KG1 (cell line): ENCODE measurements around the gene PDE4D.

Experiments used
- DNase-seq: peaks from one replicate; lab custom pipeline; 2025; lab: John Stamatoyannopoulos, UW

The PDE4D gene

DNA sequence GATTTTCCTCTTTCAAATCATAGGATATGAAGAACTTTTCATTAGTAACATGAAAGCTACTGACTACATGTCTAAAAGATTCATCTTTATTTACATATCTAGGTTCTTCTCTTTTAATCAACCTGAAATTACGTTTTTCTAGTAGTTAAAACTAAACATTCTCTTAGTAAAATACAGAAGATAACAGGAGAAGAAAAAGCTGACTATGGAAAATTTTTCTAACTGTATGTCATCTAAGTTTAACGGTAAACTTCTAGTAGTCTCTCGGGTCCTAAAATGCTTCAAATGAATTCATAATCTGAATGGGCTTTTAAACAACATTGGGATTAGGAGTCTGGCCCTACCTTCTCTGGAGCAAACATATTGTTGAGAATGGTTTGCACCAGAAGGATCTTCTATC lies 151.9 kb downstream of the PDE4D start:
- no peak for DNase-seq

DNA sequence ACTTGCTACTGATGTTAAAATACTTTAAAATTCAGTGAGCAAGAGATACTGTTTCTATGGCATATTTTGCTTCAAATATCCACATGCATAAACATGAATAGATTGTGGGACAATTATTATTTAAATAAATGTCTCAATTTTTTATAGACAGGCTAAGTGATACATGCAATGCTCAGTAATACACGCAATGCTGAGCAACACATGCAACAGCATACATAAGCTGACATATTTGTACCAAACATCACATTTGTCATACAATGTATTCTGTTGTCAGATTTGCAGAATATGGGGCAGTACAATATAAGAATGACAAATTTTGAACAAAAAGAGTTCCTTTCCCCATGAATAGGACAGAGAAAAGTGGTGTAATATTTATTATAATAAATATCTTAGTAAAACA lies 155.5 kb downstream of the PDE4D start:
- DNase-seq = no peak

DNA sequence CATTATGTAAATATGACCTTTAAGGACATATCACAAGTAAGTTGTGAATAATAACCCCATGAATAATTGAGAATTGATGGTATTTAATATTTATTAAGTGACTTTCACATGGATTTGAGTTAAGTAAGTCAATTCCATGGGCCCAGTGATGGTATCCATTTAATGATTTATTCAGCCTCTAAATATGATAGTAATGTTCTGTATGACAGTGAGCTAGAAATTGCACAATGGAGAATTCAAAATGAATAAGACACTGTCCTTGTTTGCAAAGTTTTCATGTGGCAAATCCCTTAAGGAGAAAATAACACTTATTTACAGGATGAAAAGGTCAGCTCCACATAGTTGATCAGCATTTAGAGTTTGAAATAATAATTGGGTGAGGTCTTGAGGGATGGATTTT lies 160.7 kb downstream of the PDE4D start:
- no peak for DNase-seq

DNA sequence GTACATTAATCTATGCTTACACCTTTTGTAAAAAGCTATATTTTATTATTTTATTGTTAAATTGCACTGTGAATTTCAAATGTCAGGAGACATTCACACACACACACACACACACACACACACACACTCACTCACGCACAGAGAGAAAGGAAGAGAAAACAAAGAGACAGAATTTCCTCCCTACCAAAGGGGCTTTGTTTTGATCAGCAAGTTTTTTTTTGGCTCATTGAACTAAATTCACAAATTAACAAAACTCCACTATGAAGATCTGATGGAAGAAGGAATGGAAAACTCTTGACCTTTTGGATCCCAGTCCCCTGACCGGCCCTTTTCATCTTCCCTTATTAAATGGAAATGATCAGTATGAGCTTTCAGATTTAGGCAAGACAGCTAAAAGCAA lies 161.2 kb downstream of the PDE4D start:
- no peak for DNase-seq

DNA sequence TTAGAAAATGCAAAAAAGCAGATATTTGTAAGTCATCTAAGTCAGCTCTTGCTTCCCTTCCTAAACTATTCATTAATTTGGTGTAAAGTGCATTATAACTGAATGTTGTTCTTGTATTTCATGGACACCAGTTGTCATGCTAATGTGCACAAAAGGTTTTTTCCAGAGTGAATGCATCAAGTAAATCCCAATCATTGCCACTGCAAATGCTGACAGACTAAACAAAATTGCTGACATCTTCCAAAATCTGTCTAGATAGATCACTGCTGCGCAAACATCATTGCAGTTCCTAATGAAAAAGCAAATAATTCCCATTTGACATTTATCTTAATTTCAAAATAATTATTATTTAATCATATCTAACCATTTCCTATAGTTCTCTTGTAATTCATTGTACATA lies 161.7 kb downstream of the PDE4D start:
- DNase-seq = no peak

DNA sequence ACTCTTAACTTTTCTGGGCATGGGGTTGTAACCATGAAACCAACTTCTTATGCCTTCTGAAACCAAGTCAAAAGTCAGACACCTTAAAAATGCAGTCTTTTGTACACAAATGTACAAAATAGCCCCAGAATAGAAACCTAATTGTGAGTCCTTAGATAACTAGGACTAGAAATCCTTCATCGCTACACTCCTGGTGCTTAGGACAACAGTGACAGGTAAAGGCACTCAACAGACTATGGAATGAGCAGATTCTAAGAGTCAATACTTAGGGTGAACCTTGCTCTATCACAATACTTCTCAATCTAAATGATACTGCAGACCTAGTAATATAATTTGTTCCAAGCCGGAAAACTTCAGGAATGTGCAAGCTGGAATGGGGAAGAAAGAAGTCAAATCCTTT lies 163.7 kb downstream of the PDE4D start:
- no peak for DNase-seq

DNA sequence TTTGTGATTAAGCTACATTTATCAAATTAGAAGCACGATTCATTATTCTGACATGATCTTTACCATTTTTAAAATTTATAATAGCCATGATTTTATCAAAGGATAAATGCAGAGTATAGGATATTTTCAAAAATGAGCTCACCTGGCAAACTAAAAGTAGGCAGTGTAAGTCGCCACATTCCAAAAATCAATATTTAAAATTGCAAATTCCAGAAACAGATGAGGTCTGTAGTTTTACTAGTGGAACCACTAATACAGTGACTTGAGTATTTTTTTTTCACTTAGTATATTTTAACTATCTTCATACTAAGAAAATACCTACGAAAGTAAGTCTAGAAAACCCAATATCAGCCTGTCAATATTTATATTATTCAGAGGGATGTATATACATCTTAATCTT lies 164.2 kb downstream of the PDE4D start:
- DNase-seq = no peak

DNA sequence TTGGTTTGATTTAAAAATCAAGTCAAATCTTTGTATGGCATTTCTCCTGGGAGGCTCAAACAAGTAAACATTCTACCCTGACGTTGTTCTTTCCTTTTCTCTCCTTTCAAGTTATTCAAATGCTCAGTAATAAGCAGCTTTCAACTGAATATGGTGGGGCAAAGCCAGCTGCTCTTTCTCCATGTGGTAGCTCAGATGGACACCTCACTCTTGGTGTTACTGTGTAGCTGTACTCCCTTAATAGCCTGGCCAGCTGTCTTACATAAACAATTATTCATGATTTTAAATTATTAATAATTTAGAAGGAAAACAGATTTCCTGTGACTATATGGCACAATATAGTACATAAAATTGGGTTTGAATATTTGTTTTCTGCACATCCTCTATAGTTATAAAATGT lies 165.2 kb downstream of the PDE4D start:
- no peak for DNase-seq

DNA sequence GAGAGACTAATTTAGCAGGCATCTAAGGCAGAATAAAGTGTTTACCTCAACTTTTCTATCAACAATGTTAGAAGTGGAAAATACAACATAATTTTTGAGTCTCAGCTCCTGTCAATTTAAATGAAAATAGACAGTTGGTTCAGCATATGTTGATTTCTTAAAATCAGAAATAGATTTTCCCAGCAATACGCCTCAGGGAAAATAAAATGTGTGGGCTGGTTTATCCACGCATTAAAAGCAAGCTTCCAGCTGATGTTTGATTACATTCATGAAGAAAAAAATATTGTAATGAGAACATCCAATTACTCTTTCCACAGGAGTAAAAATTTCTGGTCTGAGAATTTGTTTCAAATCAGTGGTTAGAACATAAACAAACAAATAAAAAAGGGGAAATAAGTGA lies 166.3 kb downstream of the PDE4D start:
- no peak for DNase-seq

DNA sequence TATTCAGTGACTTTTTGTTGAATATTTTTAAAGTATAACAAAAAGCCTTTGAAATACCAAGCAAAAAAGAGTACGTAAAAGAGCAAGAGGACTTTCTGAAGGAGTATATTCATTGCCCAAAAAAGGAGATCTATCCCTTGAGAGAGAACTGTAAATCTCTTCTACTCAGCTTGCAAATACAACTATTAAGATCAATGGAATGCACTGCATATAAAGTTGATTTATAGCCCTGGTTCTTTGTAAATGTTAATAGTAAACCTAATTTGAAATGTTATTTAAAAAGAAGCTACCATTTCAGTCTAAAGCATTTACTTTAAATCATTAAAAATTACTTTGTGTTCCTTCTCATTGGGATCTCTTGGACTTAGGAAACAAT lies 168.1 kb downstream of the PDE4D start:
- no peak for DNase-seq

DNA sequence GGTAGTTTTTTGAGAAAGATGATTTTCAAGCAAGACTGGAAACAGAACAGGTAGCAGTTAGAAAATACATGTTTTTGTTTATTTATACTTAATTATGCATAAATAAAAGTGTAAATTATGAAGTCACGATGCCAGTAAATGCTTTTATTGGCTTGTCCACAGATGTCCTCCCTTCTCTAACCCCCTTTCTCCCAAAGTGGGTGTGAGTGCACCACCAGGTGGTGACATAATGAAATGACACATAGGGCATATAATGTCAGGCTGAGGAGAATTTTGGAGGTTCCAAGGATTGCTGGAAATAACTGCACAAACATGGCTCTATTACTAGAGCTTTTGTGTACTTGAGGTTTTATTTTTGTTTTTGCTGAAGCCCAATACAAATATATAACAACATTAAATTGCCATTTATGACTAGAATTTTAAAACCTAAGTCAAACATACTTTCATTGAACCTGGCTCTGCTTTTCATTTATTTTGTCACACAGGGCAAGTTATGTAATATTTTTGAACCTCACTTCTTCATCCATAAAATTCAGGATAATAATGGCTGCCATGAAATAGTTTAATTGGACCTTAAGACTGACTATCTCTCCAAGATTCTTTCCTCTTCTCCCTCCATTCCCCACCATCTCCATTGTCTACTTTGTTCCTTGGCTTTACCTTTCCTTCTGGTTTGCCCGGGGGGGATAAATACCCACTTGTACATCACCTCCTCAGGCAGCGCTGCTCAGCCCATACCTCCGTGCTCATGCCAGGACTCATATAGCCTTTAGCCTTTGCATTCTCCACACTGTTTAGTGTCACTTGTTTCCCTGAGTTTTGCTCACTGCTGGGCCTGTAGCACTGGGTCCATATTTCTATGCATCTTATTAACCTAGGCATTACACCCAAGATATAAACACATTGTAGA lies 168.8 kb downstream of the PDE4D start:
- no peak for DNase-seq

DNA sequence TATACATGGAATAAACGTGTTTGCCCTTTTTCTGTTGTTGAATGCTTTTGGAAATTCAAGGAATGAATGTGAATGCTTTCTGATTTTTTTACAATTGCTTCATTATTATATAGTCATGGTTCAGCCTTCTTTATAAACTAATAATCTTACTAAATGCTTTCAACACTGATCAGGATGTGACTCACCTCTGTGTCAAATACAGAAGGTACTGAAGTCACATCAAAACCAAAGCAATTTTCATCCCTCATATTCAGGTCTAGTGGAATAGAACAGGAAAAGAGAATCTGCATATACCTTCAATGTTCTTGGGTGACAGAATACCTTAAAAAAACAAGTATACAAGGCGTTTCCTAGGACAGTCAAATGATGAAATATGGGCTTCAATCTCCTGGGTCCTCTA lies 170.7 kb downstream of the PDE4D start:
- no peak for DNase-seq

DNA sequence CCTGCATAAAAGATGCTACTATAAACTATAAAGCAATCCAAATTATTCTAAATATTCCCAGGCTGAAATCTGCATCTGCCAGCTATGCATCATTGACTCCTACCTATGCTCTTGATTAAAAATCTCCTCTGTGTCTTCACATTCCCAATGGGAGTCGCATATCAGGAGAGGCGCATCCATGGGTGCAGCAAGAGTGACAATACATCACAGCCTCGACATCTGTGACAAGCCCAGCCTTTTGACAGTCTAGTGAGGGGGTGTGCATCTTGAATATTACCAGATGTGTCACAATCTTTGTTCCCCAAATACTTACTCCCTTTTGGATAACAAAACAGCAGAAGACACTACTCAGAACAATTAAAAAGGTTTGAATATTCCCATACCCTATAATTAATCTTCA lies 171.8 kb downstream of the PDE4D start:
- DNase-seq = no peak

DNA sequence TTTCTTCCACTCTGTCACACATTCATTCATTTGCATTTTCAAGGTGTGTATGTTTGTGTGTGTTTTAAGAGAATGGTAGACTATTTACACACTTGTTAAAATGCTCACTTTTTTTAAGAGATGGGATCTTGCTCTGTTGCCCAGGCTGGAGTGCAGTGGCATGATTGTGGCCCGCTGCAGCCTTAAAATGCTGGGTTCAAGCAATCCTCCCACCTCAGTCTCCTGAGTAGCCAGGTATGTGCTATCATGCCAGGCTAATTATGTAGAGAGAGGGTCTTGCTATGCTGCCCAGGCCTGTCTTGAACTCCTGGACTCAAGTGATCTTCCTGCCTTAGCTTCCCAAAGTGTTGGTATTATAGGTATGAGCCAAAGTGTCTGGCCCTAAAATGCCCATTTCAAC lies 173.5 kb downstream of the PDE4D start:
- no peak for DNase-seq

DNA sequence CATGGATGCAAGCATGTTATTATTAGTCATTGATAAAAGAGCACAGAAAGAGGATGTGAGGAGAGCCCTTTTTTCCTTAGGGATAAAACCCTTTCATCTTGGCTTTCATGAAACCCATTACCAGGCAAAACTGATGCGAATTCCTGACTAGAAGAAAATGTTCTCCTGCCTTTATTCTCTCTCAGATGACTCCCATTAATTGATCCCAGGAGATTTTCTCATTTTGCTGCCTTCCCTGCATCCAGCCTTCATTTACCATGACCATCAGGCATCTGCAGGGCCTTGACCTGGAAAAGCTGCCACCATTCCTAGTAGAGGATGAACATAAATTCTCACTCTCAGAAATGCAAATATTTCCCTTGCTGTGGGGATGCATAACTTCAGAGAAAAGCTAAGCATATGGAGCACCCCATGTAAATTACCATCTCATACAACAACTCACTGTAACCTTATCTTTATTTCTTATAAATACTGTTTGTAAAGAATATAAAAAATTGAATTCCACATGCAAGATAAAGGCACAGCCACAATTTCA lies 176.5 kb downstream of the PDE4D start:
- no peak for DNase-seq

DNA sequence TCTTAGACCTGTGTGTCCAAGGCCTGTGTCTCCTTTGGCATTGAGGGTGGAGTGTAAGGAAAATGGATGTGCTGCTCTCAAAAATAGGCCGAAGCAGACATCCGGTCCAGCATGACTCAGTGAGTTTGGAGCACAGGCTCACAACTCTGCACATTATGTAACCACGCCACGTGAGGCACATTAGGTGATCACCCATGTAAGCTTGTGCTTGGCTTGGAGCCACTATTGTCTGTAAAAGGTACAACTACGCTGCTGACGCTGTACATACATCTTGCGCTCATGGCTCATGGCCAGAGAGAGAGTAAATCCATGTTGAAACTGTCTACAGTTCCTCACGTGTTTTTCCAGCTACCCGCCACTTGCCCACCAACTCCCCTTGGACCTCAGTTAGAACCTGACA lies 177.5 kb downstream of the PDE4D start:
- DNase-seq = no peak

DNA sequence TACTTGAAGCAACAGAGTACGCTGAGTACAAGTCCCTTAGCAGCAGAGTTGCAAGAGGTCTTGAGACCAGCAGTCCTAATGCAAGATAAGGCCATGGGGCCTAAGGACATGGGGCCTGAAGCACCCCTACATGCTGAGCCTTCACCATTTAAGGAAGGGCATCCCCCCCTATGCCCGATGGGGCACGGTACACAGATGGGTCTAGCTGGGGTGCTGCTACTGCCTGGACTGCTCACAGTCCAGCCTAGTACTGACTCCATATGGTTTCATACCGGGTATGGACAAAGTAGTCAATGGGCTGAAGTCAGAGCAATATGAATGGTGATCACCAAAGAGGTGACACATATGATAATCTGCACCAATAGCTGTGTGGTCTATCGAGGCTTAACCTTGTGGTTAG lies 178.3 kb downstream of the PDE4D start:
- DNase-seq = no peak

DNA sequence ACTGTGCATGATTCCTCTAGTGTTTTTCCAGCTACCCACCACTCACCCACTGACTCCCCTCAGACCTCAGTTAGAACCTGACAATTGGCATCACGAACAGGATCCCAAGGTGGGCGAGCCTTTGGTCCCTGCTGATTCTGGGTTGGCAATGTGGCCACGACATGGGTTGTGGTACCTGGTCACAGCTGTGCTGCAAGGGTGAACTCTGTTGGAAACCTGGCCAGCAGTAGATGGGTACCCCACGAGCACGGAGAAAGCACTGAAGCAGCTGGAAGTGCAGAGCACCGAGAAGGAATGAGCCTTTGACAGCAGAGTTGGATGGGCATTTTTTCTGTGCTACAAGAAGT lies 180.1 kb downstream of the PDE4D start:
- no peak for DNase-seq

DNA sequence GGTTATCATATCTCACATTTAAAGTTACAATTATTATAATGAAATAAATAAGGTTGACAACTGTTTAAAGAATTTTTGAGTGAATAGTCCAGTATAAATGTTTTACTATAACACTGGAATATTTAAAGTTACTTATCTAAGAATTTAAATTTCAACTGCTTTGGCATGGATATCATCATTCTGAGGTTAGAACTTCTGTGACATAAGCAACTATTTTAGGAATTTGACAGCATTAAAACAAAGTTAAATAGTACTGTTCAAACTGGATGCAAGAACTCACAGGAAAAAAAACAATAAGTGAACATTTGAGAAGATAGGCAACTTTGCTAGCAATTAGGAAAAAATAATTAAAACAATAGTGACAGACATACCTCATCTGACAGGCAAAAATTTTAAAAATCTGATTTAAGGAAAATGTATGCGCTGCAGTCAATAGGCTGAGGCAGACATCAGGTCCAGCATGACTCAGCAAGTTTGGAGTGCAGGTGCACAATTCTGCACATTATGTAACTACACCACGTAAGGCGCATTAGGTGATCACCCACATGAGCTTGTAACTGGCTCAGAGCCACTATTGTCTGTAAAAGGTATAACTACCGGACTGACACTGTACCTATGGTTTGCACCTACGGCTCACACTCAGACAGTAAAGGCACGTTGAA lies 180.6 kb downstream of the PDE4D start:
- no peak for DNase-seq

DNA sequence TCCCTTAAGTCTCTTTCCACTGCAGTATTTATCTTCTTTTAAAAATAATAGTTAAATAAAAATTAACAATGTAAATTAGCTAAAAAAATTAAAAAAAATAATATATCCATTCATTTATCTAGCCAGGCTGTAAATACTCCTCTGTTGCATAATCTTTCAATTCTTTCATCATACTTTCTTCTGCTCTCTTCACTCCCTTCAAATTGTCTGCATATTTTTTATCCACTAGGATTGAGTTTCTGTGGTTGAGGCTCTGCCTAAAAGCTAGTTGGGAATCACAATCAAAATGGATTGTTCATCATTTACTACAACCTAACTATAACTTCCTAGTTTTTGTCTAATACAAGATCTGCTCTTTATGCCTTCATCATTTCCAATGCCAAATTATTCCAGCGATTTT lies 182.2 kb downstream of the PDE4D start:
- DNase-seq = no peak

DNA sequence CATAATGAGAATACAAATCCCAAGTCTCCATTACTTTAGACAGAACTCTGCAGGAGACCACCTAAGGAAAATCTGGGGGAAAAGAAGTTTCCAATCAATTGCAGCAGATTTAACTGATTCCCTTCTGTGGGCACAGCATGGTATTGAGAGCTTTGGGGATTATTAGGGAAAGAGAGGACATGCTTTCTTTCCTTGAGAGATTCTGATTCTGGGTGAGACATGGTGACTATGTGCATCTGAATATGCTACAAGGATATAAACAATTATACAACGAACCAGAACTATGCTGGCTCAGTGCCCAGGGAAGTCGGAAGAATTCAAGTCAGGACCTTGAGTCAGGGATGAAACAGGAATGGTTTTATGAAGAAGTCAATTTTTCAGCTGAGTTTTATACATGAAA lies 183.7 kb downstream of the PDE4D start:
- DNase-seq = no peak

DNA sequence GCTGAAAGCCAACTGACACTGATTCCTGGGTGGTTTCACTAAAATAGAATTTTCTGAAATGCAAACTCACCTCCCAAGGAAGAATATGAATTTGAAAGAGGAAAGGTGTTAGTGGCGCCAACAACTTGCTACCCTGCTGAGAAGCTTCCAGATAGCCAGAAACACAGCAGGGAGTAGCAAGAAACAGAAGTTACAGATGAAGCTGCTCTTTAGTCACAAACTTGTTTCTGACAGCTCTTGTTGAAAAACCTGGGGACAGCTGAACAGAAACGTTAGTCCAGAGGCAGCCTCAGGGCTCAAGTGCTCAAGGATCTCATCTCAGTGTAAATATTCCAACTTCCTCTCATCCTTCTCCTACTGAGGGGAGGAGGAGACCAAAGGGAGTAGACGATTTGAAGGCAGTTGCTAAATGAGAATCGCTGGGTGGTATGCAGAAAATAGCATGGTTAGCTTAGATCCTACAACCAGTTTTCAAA lies 184.1 kb downstream of the PDE4D start:
- no peak for DNase-seq

DNA sequence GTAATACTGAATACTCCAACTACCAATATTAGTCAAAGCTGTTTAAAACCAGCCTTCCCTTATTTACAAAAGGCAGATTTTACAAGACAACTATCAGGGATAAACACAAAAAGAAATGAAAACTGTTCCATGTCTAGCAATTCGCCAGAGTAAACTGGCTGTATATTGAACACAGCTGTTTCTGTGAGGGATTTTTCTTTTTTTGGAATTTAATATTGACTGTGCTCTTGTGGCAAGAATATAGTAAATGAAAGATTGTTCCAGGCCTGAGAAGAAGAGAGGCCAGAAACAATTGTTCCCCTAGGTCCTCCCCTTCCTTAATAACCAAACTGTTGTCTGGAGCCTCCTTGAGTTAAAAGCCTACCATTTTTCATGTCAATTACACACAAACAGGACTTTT lies 188.6 kb downstream of the PDE4D start:
- no peak for DNase-seq

DNA sequence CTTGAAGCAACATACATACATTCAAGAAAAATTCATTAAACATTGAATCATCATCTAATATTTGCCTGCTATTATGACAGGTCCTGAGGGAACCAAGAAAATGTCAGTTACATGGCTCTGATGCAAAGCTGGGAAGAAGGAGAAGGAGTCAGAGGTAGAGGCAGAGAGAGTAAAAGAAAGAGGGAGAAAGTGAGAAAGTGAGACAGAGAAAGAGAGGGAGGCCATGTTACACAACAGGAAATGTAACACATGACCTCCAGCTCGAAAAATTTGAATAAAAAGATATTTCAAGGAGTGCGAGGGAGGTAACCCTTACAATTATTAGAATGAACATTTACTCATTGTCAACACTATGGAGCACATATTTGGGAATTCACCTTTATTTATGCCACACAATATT lies 189.7 kb downstream of the PDE4D start:
- no peak for DNase-seq
